Lung (tissue), 12 donors: Measurements from ENCODE around the gene ZNF235. TPM values are rescaled to one million over a fixed set of nuclear protein-coding genes. Genes with fewer than 3 reads are reported as not detected.
"Not testable (repeated sequence)": the region's sequence is repeated elsewhere in the genome, so short reads cannot be mapped to it uniquely, and the experiment has no call there.

Source experiments
- ATAC-seq: fragments of 200-7000 bp; cut with Tn5 transposase; one replicate; pipeline ENCODE4 v1.9.1; 2020; ENCODE audit warnings: moderate number of reproducible peaks; ENCODE audit not compliant: insufficient read depth, low FRiP score
- DNase-seq, 3 donors: peaks; one replicate each; pipeline ENCODE4 v3.0.0-alpha.2; 2013 to 2017
- H3K27ac ChIP-seq, 2 donors: one replicate each; pipeline ENCODE4 v1.5.1; 2013; ENCODE audit warnings: mild to moderate bottlenecking in 2 of 2, moderate library complexity in 2 of 2, control low read depth in 1 of 2, inconsistent platforms in 1 of 2, low read depth in 1 of 2, low read length in 1 of 2
- H3K27me3 ChIP-seq, 3 donors: one replicate each; pipeline ENCODE4 v1.5.1; 2013; ENCODE audit warnings: low read length in 2 of 3; ENCODE audit not compliant: control insufficient read depth in 3 of 3, insufficient read depth in 3 of 3
- H3K36me3 ChIP-seq, 4 donors: one replicate each; pipeline ENCODE4 v1.5.1; 2013; ENCODE audit warnings: low read length in 4 of 4, mild to moderate bottlenecking in 1 of 4, moderate library complexity in 1 of 4; ENCODE audit not compliant: control insufficient read depth in 4 of 4, insufficient read depth in 4 of 4
- H3K4me1 ChIP-seq, 5 donors: one replicate each; pipeline ENCODE4 v1.5.1; 2013; ENCODE audit warnings: low read length in 5 of 5, mild to moderate bottlenecking in 2 of 5, moderate library complexity in 1 of 5; ENCODE audit not compliant: control insufficient read depth in 5 of 5, insufficient read depth in 5 of 5
- H3K4me3 ChIP-seq: one replicate; pipeline ENCODE4 v1.5.1; 2013; ENCODE audit warnings: mild to moderate bottlenecking, control low read depth, moderate library complexity
- H3K9ac ChIP-seq, 2 donors: one replicate each; pipeline ENCODE4 v1.5.1; 2013; ENCODE audit warnings: low read length in 2 of 2, control low read depth in 1 of 2; ENCODE audit not compliant: insufficient read depth in 1 of 2
- H3K9me3 ChIP-seq, 4 donors: one replicate each; pipeline ENCODE4 v1.5.1; 2013; ENCODE audit warnings: low read length in 3 of 4, mild to moderate bottlenecking in 1 of 4, moderate library complexity in 1 of 4; ENCODE audit not compliant: control insufficient read depth in 4 of 4, insufficient read depth in 3 of 4
- WGBS, 2 donors: extraction: QIAGEN DNeasy Blood & Tissue Kit; methylation state at CpG; one replicate each; pipeline ENCODE4 v1.1.7; 2013; 5-methylcytosine and 5-hydroxymethylcytosine counted together
- polyA plus RNA-seq, 2 donors: library from polyadenylated mRNA; stranded (reverse); fragments of 200-250 nt; gene quantifications; one replicate each; pipeline ENCODE4 v1.2.1, GENCODE V29; 2013
- total RNA-seq, 2 donors: library from RNA; depleted of rRNA in 1 of 2; stranded (reverse); fragments of >200 nt in 1 of 2; gene quantifications; one replicate each; pipeline ENCODE4 v1.2.1, GENCODE V29; 2014 to 2021
- TF ChIP-seq, protein P1 (sequence below): IDR thresholded peaks from 2 replicates; pipeline ENCODE4 v1.5.1; 2012; ENCODE audit warnings: mild to moderate bottlenecking; ENCODE audit errors: control extremely low read depth, extremely low read depth
- donor health status: control.
- donor health status: control.
- donor health status: Bipolar disorder and iron deficiency.
- donor health status: healthy.
- donor health status: DM: yes; HTN: yes; CAD: no.

The ZNF235 gene
- total and polyA plus RNA-seq, 4 donors, result 1.6 to 18.9 (median 3.7) TPM

DNA sequence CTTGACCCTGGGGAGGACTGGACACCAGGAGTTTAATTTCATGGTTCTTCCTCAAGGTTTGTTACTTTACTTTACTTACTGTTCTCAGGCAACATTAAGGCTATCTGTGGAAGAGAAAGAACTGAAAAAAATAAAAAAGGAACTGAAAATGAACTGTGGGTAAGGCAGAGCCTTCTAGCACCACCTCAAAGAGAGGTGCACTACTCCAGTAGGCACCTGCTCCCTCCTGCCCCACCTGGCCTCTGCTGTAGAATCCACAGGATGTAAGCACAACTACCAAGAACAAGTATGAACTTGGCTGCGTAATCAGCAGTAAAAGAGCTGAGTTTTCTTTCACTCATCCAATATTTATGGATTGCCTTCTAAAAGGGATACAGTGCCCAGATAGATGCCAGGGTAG is 39.4 kb upstream of the ZNF235 start:
- no peak overlapping the region for H3K9ac ChIP-seq
- H3K4me1 ChIP-seq, result peaks cover 0 to 5% (median 0%) of the 10 kb centered on the region in 5 donors
- peaks cover 4 to 28% (median 20%) of the 10 kb centered on the region in 4 donors for H3K9me3 ChIP-seq
- H3K36me3 ChIP-seq, result peaks cover 6 to 41% (median 12%) of the 10 kb centered on the region in 4 donors
- TF ChIP-seq, protein P1, sequence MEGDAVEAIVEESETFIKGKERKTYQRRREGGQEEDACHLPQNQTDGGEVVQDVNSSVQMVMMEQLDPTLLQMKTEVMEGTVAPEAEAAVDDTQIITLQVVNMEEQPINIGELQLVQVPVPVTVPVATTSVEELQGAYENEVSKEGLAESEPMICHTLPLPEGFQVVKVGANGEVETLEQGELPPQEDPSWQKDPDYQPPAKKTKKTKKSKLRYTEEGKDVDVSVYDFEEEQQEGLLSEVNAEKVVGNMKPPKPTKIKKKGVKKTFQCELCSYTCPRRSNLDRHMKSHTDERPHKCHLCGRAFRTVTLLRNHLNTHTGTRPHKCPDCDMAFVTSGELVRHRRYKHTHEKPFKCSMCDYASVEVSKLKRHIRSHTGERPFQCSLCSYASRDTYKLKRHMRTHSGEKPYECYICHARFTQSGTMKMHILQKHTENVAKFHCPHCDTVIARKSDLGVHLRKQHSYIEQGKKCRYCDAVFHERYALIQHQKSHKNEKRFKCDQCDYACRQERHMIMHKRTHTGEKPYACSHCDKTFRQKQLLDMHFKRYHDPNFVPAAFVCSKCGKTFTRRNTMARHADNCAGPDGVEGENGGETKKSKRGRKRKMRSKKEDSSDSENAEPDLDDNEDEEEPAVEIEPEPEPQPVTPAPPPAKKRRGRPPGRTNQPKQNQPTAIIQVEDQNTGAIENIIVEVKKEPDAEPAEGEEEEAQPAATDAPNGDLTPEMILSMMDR, result no peak
- ATAC-seq (no peak), DNase-seq (no peak)
- H3K27me3 ChIP-seq, result no peaks in the 10 kb centered on the region
- 41 to 56% methylated on average over 1 of the region's 1 CpG for WGBS, 2 donors
- no peak overlapping the region for H3K4me3 ChIP-seq
- no peak overlapping the region for H3K27ac ChIP-seq

DNA sequence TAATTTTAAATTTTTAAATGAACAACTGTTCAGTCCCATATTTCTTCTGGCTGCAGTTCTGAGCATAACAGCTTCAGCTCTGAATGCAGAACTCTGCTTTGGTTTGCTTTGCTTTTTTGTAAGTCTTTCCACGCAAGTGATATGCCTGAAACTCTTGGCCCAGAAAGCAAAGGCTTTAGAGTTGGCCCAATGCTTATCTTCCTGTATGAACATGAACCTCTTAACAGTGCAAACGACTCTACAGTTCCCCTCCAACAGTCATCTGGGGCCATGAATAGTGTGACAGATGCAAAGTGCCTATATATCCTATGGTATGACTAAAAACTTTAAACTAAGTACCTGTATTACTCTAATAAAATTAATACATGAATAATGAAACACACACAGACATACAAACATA is 37.0 kb upstream of the ZNF235 start:
- ATAC-seq (no peak), DNase-seq (no peak)
- TF ChIP-seq, protein P1, result no peak
- Histone ChIP-seq H3K27me3 (no peaks in the 10 kb centered on the region), H3K9me3 (peaks cover 0 to 33% (median 14%) of the 10 kb centered on the region in 4 donors), H3K4me3 (no peak overlapping the region), H3K9ac (no peak overlapping the region), H3K36me3 (peaks cover 9 to 58% (median 27%) of the 10 kb centered on the region in 4 donors), H3K4me1 (peaks cover 0 to 5% (median 0%) of the 10 kb centered on the region in 5 donors), H3K27ac (no peak overlapping the region)
- WGBS, 2 donors, result 83 to 91% methylated on average over 2 of the region's 2 CpGs

DNA sequence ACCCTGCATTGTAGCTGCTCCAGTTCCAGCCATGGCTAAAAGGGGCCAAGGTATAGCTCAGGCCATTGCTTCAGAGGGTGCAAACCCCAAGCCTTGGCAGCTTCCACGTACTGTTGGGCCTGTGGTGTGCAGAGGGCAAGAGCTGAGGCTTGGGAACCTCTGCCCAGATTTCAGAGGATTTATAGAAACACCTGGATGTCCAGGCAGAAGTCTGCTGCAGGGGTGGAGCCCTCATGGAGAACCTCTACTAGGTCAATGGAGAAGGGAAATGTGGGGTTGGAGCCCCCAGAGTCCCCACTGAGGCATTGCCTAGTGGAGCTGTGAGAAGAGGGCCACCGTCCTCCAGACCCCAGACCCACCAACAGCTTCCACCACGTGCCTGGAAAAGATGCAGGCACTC is 29.8 kb upstream of the ZNF235 start:
- H3K9ac ChIP-seq, H3K4me3 ChIP-seq, H3K27me3 ChIP-seq, H3K4me1 ChIP-seq, ATAC-seq, H3K27ac ChIP-seq, DNase-seq: not testable (repeated sequence)
- 72 to 80% methylated on average over 3 of the region's 3 CpGs for WGBS, 2 donors
- peaks cover 31 to 87% (median 72%) of the 10 kb centered on the region in 4 donors for H3K36me3 ChIP-seq
- H3K9me3 ChIP-seq, result peaks cover 5 to 53% (median 32%) of the 10 kb centered on the region in 4 donors

DNA sequence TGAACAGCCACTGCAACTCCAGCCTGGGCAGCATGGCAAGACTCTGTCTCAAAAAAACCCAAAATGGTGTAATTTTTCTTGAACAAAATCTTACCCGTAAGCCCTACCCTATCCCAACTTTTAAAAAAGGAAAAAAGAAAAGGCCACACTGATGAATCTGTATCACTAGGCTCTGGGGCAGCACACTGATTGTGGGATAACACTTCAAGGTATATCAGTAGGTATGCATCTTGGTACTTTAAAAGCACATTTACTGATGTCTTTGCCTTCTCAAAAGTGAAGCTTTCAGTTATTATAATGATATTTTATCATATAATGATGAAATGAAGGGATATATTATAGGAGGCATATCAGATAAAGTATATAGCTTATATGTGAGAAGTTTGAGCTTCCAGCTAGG is 27.3 kb upstream of the ZNF235 start:
- Histone ChIP-seq H3K4me1 (no peaks in the 10 kb centered on the region), H3K9me3 (peaks cover 9 to 64% (median 38%) of the 10 kb centered on the region in 4 donors), H3K27ac (no peak overlapping the region), H3K9ac (no peak overlapping the region), H3K36me3 (peaks cover 26 to 90% (median 79%) of the 10 kb centered on the region in 4 donors), H3K27me3 (no peaks in the 10 kb centered on the region), H3K4me3 (no peak overlapping the region)
- no peak for DNase-seq
- TF ChIP-seq, protein P1, result no peak
- no peak for ATAC-seq
- WGBS, 2 donors, result 91 to 100% methylated on average over 1 of the region's 1 CpG
